IPS DF 6.9 (cell line): Measurements from ENCODE around the gene ALDH16A1.

Source experiments
- DNase-seq: peaks from one replicate; pipeline ENCODE4 v3.0.0-alpha.2; 2013; ENCODE audit warnings: low read depth, low spot score
- H3K27ac ChIP-seq: one replicate; pipeline ENCODE4 v1.5.1; 2013; ENCODE audit warnings: low read length, control low read depth
- H3K27me3 ChIP-seq: 2 replicates; pipeline ENCODE4 v1.6.1; 2013; ENCODE audit warnings: mild to moderate bottlenecking, low read length; ENCODE audit not compliant: control insufficient read depth, insufficient read depth
- H3K36me3 ChIP-seq: 2 replicates; pipeline ENCODE4 v1.6.1; 2013; ENCODE audit warnings: low read length; ENCODE audit not compliant: control insufficient read depth, insufficient read depth
- H3K4me1 ChIP-seq: 2 replicates; pipeline ENCODE4 v1.6.1; 2013; ENCODE audit warnings: low read length; ENCODE audit not compliant: control insufficient read depth, insufficient read depth
- H3K4me3 ChIP-seq: 2 replicates; pipeline ENCODE4 v1.5.1; 2013; ENCODE audit warnings: mild to moderate bottlenecking, low read length
- H3K9me3 ChIP-seq: 2 replicates; pipeline ENCODE4 v1.6.1; 2013; ENCODE audit warnings: low read length, inconsistent platforms; ENCODE audit not compliant: control insufficient read depth, insufficient read depth
- WGBS: extraction: QIAGEN DNeasy Blood & Tissue Kit; methylation state at CpG from one replicate; pipeline ENCODE4 v1.1.7; 2013; ENCODE audit warnings: mixed read lengths, missing lambda C conversion rate; ENCODE audit not compliant: insufficient read length, insufficient coverage; 5-methylcytosine and 5-hydroxymethylcytosine counted together

The ALDH16A1 gene

DNA sequence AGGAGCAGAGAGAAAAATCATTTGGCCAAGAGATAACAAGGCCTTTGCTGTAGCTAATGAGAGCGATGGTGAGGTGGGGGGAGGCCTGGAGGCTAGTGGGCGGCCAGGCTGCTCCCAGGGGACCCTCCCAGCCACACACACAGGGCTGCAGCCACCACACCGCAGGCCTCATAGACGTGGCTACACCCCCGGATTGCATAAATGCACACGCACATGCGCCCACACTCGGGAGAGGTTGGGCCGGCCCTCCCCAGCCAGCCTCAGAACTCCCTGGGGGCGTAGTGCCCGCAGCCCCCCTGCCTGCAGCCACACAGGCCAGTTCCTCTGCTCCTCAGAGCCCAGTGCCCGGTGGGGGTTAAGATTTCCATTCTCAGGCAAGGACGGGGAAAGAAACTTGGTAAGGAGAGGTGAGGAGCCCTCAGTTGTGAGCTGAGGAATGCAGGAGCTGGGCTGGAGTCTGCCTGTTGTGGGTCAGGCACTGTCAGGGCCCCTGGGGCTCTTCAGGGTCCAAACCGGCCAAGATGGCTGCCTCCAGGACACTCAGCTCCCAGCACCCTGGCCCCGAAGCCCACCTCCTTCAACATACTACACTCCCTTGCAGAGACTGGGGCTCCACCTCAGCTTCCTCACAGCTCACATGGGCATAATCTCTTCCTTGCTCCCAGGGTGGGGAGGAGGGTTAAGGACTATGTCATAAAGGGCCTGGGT lies 37.8 kb upstream of the ALDH16A1 start:
- H3K36me3 ChIP-seq, result no peaks in the 10 kb centered on the region
- WGBS, result no CpG with 5 or more reads among the region's 15 CpGs
- no peak for DNase-seq
- no peaks in the 10 kb centered on the region for H3K27me3 ChIP-seq
- H3K4me3 ChIP-seq, result no peak overlapping the region
- H3K4me1 ChIP-seq, result peaks cover 5% of the 10 kb centered on the region
- no peak overlapping the region for H3K27ac ChIP-seq
- no peaks in the 10 kb centered on the region for H3K9me3 ChIP-seq

DNA sequence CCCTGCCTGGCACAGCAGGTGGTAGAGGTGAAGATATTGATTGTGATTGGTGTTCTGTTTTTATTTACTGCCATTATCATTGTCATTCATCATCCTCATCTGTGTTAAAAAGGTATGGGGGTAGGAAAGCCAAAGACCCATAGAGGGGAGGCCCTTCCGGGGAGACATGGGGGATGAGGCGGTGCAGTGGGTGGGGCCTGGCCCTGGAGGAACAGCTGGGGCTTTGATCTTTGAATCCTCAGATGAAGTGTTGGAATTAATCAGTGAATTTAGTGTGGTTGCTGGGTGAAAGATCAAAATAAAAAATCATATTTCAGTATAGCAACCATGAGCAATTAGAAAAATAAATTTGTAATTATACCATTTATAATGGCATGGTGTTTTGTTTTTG lies 37.2 kb upstream of the ALDH16A1 start:
- Histone ChIP-seq H3K27me3 (no peaks in the 10 kb centered on the region), H3K36me3 (no peaks in the 10 kb centered on the region), H3K4me1 (peaks cover 5% of the 10 kb centered on the region), H3K27ac (no peak overlapping the region), H3K4me3 (no peak overlapping the region), H3K9me3 (no peaks in the 10 kb centered on the region)
- no CpG with 5 or more reads among the region's 2 CpGs for WGBS
- DNase-seq, result no peak

DNA sequence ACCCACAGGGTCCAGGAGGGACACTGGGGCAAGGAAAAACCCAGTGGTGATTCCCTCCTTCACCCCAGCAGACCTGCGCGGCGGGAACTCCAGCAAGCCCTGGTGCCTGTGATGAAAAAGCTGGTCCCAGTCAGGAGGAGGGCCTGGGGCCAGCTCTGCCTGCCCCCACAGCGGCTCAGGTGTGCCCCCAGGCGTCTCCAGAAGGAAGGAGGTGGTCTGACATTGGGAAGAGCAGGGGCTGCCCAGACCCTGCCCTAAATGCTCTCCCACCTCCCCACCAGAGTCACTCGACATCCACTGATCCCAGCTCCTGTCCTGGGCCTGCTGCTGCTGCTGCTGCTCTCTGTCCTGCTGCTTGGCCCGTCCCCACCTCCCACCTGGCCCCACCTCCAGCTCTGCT lies 35.9 kb upstream of the ALDH16A1 start:
- H3K4me3 ChIP-seq, result no peak overlapping the region
- DNase-seq, result no peak
- no peaks in the 10 kb centered on the region for H3K9me3 ChIP-seq
- peaks cover 5% of the 10 kb centered on the region; the same call in 1 of the 2 replicates for H3K27me3 ChIP-seq
- no peak overlapping the region for H3K27ac ChIP-seq
- no CpG with 5 or more reads among the region's 7 CpGs for WGBS
- no peaks in the 10 kb centered on the region for H3K36me3 ChIP-seq
- peaks cover 5% of the 10 kb centered on the region for H3K4me1 ChIP-seq

DNA sequence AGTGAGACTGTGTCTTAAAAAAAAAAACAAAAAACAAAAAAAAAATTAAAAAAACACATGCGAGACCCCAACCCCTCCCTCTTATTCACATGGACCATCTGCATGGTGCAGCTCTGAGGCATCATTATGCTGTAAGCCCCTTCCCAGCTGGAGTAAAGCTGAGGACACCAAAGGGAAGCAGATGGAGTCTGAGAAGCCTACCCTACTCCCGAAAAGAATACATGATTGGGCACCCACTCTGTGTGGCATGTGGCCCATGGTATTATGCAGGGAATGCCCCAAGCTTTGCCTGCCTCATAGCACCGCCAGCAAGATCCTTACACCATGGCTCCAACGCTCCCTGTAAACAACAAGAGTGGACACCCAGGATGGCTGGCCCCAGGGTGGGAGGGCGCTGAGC lies 34.5 kb upstream of the ALDH16A1 start:
- no peak overlapping the region for H3K4me3 ChIP-seq
- H3K27me3 ChIP-seq, result peaks cover 15% of the 10 kb centered on the region
- H3K4me1 ChIP-seq, result peaks cover 10% of the 10 kb centered on the region
- no peak overlapping the region for H3K27ac ChIP-seq
- no CpG with 5 or more reads among the region's 5 CpGs for whole genome bisulfite sequencing
- no peak for DNase-seq
- H3K36me3 ChIP-seq, result no peaks in the 10 kb centered on the region
- H3K9me3 ChIP-seq, result no peaks in the 10 kb centered on the region

DNA sequence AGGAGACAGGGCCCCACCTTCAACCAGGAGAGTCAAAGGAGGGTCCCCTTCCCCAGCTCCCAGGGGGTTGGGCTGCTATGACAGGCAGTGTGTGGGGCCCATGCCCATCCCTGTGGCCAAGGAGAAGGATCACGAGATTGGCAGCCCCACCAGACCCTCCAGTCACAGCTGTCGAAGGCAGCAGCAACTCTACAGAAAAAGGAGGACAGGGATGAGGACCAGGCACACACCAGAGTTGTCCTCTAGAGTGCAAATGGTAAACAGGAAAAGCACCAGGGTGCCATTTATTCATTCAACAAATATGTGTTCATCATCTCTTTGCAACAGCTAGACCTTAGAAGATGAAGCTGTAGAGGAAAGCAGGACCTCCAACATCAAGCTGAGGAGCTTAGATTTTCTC lies 33.9 kb upstream of the ALDH16A1 start:
- H3K27me3 ChIP-seq, result peaks cover 21% of the 10 kb centered on the region
- no peak for DNase-seq
- no peaks in the 10 kb centered on the region for H3K9me3 ChIP-seq
- no CpG with 5 or more reads among the region's 2 CpGs for WGBS
- H3K4me1 ChIP-seq, result peaks cover 10% of the 10 kb centered on the region
- no peak overlapping the region for H3K27ac ChIP-seq
- no peaks in the 10 kb centered on the region for H3K36me3 ChIP-seq
- H3K4me3 ChIP-seq, result no peak overlapping the region

DNA sequence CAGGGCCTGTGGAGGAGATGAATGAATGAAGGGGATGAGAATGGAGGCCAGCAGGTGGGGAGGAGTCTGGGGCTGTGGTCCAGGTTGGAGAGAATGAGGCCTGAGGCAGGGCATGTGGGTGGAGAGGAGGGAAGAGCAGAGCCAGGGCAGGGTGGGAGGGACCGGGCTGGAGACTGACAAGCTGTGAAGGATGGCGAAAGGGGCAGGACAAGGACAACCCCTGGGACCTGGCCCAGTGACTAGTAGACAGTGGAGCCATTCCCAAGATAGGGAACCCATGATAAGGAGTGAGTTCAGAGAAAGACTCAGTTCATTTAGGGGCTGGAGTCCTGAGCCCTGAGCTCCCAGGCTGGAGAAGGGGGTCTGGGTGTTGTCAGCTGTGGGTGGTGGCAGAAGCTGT lies 32.8 kb upstream of the ALDH16A1 start:
- H3K27me3 ChIP-seq, result peaks cover 24% of the 10 kb centered on the region
- no peaks in the 10 kb centered on the region for H3K36me3 ChIP-seq
- no CpG with 5 or more reads among the region's 2 CpGs for WGBS
- no peak for DNase-seq
- H3K9me3 ChIP-seq, result no peaks in the 10 kb centered on the region
- peaks cover 7% of the 10 kb centered on the region for H3K4me1 ChIP-seq
- no peak overlapping the region for H3K27ac ChIP-seq
- no peak overlapping the region for H3K4me3 ChIP-seq

DNA sequence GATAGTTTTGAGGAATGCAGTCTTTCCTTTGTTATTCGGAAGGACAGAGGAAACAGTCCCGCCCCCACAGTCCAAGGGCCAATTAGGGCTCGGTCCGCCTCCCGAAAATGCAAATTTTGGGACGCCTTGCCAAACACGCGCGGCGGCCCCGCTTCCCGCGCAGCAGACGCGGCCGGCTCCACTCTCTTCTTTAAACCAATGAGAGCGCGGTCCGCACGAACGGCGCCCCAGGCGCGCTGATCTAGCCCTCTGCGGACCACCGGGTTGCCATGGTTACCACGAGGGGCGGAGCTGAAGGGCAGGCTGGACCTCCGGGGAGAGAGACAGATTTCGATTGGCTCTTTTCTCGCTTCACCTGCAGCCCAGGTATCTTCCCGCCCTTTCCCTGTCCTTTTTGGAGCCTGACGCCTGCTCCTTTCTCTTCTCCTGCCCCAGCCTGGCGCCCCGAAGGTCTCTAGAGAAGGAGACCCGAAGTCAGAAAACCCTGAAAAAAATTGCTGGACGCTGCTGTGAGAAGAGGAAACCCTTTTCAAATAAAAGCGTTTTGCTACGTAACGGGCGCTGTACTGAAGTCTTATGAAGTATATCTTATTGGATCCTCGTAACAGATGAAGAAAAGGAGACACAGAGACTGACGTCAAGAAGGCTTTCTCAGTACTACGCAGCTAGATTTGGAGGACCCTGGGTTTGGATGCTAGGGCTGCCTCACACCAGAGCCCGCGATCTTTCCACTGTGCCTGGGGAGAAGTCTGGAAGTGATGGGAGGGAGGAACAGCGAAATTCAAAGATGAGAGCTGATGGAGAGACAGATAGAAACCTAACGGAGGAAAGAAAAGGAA lies 31.8 kb upstream of the ALDH16A1 start:
- Histone ChIP-seq H3K4me3 (no peak overlapping the region), H3K27me3 (peaks cover 24% of the 10 kb centered on the region), H3K4me1 (peaks cover 10% of the 10 kb centered on the region), H3K27ac (no peak overlapping the region), H3K36me3 (no peaks in the 10 kb centered on the region), H3K9me3 (no peaks in the 10 kb centered on the region)
- peak; percentile 97 for DNase-seq
- no CpG with 5 or more reads among the region's 48 CpGs for WGBS

DNA sequence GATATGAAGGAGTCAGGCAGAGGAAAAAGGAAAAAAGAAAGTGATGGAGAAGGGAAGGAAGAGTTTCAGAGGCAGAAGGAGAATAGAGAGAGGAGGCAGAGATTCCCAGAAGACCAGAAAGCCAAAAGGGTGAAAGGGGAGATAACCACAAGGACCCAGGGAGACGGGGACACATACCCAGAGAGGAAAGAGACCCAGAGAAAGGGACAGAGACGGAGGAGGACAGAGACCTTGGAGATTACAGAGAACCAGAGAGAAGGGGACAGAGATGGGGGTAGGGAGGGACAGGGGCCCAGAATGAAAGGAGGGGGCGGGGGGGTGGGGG lies 31.2 kb upstream of the ALDH16A1 start:
- Histone ChIP-seq H3K36me3 (no peaks in the 10 kb centered on the region), H3K27ac (no peak overlapping the region), H3K4me3 (no peak overlapping the region), H3K9me3 (no peaks in the 10 kb centered on the region), H3K4me1 (peaks cover 10% of the 10 kb centered on the region), H3K27me3 (peaks cover 24% of the 10 kb centered on the region)
- no CpG with 5 or more reads among the region's 3 CpGs for WGBS
- DNase-seq, result no peak

DNA sequence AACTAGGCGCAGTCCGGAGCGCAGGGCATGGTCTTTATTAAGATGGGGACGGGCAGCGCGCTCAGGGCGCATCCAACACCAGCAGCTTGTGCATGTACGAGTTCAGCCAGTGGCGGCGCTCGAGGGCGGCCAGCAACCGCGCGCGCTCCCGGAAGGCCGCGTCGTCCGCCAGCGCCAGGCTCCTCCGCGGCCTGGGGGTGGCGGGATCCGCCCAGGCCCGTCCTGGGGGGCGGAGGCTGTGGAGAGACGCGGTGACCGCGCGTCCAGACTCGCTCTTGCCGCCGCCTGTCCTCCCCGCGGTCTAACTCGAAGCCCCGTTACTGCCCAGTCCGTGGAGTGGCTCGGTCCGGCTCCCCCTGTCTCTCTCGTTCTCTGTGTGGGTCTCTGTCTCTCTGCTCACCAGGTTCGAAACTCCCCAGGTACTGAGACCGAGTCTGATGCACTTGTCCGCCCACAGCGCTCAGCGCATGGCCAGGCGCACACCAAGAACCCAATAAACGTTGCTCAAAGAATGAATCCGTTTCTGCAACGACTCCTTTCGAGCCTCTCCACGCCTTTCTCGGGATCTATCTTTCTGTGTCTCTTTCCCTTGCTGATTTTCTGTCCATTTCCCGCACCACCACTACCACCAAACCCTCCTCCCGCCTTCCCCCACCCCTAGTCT lies 30.5 kb upstream of the ALDH16A1 start:
- peak overlapping the region; percentile 28; the same call in 1 of the 2 replicates for H3K4me3 ChIP-seq
- no peak overlapping the region for H3K27ac ChIP-seq
- no peaks in the 10 kb centered on the region for H3K36me3 ChIP-seq
- DNase-seq, result no peak
- no peaks in the 10 kb centered on the region for H3K9me3 ChIP-seq
- peaks cover 10% of the 10 kb centered on the region for H3K4me1 ChIP-seq
- no CpG with 5 or more reads among the region's 58 CpGs for WGBS
- peaks cover 24% of the 10 kb centered on the region for H3K27me3 ChIP-seq

DNA sequence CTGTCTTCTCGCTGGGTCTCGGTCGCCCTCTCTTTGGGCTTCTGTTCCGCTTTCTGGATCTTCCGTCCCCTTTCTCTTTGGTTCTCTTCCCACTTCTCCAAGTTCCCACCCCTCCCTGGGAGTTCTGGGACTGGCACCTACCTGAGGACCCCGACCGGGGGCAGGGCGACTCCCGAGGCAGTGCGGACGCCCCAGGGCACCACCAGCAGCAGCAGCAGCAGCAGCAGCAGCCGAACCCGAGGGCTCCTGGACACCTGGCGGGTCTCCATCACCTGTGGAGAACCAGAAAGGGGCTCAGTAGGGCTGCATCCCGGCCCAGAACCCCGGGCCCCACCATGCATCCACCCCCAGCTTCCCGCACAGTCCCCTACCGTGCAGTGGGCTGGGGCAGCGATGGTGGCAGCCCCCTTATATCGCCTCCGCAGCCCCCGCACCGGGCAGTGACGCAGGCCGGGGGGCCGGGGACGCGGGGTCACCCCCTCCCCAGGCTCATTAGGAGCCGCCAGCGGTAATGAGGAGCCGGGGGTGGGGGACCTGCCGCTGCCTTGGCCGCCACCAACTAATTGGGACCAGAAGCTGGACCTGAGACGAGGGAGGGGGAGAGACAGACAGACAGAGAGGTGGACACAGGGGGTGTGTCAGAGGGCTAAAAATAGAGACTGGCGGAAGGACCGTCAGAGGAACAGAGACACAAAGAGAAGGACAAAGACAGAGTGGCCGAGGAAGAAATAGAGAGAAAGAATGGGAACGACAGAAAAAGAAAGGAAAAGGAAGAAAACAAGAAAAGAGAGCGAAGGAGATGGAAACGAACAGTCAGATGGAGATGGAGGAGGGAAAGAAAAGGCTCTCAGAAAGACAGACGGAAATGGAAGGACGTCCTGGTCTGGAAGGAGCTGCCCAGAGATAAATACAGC lies 29.7 kb upstream of the ALDH16A1 start, which contains the start of gene PTH2:
Gene PTH2 (minus strand): TSS at position 371 of the 914 bp plus-strand sequence. CDS start 102 bp downstream, at position 269.
- Histone ChIP-seq H3K4me1 (peaks cover 13% of the 10 kb centered on the region), H3K4me3 (peak within 1 kb of the TSS; percentile 28; the same call in 1 of the 2 replicates), H3K27ac (no peak within 1 kb of the TSS), H3K36me3 (no peaks in the 10 kb centered on the region), H3K9me3 (no peaks in the 10 kb centered on the region), H3K27me3 (peaks cover 24% of the 10 kb centered on the region)
- no peak for DNase-seq
- WGBS, result no CpG with 5 or more reads among the region's 42 CpGs
